Measurements from ENCODE around the gene ABL1.
"Not testable (repeated sequence)": the region's sequence is repeated elsewhere in the genome, so short reads cannot be mapped to it uniquely, and the experiment has no call there.

ABL1 gene

DNA sequence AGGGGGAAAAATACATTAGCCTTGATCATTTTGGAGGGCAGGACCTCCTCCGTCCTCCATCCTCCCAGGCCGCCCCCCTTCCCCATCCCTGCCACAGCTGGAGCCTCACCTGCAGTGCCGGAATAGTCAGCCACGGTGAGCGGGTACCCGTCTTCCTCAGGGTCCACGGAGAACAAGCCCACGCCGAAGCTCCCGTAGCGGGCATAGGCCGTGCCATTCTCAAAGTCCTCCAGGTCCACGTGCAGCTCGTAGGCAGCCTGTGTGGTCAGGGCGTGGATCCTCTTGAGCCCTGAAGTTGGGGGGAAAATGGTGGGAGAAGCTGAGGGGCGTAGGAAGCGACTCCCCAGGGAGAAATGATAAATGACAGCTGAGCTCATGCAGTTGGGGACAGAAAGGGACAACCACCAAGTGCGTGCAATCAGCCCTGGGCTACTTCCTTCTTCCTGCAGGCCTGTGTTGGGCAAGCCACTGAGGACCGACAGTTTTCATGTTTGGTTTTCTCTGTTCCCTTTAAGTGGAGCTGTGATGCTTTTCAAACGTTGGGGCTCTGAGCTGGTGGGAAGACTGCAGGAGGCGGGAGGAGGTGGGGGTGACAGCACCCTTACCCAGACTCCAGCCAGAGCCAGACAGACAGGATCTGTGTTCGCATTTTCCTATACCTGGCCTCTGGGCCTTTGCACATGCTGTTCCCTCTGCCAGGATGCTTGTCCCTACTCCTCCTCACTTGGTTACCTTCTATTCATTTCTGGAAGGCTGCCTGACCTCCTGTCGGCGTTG is 70.3 kb downstream of the ABL1 start:
- DNase-seq: no peak

DNA sequence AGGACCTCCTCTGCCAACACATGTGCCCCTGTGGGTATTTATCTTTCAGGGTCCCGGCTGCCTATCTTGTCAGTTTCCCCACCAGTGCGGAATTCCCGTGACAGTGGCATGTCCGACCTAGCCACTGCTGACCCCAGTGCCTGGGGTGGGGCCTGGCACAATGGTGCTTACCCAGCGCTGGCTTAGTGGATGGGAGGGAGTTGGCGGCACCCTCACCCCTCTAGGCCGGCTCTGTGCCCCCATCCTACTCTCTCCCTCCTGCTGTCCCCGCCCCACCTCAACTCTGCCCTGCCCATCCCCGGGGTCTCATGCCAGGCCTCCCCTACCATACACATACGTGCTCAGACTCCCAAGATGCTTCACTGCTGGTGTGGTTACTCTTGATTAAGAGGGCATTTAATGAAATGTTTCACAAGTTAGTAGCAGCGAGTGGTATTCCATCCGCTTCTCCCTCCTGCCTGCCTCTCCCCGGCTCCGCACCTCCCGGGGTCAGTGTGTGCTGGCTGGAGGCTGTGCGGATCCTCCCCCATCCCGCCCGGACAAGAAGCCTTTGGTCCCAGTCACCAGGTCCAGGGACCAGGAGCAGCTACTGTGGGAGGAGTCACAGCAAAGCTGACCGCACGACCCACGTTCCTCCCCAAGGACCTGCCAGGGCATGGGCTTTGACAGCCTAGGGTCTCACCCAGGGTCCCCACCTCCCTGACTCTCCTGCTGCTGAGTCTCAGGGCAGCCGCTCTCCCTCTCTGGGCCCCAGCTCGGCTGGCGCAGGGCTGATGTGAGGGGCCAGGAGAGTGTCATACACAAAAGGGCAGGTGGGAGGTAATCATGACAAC is 71.1 kb downstream of the ABL1 start:
- DNase-seq: no peak

DNA sequence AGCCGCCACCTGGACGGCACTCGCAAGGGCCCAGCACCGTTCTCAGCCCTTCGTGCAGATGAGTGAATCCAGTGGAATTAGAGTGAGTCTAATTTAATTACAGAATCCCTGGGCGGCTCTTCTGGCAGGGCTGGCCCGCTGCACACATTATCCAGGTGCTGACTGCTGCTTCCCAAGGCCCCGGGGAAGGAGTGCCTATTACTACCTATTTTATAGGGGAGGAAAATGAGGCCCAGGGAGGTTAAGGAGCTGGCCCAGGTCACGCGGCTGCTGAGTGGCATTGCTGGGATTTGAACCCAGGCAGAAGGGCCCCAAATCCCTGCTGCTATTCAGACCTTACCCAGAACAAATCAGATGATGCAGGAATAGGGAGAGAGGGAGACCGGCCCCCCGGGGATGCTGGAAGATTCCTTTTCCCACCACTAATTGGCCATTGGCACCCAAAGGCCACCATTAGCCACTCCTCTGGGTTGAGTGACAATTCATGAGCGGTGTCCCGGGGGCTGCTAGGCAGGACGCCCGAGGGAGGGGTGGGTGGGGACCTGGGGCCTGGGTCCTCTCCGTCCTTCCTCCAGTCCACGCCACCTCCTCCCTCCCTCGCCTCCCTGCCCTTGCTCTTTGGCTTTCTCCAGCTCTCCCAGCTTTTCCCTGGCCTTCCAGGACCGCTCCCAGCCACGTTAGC is 71.8 kb downstream of the ABL1 start:
- DNase-seq: no peak

DNA sequence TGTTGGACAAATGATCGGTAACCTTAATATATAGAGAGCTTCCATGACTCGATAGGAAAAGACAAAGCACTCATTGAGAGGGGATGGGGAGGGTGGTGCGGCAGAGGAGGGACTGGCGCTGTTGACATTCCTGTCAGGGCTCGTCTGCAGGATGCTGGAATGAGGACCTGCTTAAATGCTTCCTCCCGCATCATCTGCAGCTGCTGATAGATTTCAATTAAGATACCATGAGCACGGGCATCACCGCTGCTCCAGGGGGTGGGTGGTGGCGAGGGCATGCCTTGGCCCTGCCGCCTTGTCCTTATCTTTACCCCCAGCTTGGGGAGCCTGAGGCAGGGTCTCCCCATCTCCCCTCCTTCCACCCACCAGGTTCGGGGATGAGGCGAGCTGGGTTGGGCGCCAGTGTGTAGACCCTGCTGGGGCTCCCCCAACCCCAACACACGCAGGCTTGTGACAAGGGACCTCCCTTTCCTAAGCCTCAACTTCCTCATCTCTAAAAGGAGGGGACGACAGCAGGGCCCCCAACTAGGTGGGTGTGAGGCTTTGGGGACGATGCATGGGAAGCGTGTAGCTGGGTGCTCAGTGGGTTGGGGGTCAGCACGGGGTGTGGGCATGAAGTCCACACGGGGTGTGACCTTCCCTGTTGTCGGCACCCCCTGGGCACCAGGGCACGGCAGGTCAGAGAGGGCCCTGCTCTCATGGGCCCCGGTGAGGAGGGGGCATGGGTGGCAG is 73.3 kb downstream of the ABL1 start:
- no peak for DNase-seq

DNA sequence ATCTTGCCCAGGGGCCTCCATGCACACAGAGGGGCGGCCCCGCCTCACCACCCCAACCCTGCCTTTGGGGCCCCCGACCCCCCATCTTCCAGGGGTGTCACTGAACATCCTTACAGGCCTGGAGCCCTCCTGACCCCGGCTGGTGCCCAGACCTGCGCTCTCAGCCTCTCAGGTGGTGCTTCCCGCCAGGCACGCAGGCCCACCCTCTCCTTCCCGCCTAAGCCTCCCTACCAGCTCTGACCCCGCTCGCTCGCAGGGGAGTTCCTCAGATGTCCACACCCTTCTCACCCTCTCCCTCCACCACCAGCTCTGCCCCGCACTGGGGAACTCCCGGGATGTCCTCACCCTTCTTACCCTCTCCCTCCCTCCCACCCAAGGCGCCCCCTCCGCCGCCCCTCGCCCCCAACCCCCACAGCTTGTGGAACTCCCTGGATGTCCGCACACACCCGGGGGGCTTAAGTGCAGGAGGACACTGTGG is 73.9 kb downstream of the ABL1 start:
- DNase-seq: no peak

DNA sequence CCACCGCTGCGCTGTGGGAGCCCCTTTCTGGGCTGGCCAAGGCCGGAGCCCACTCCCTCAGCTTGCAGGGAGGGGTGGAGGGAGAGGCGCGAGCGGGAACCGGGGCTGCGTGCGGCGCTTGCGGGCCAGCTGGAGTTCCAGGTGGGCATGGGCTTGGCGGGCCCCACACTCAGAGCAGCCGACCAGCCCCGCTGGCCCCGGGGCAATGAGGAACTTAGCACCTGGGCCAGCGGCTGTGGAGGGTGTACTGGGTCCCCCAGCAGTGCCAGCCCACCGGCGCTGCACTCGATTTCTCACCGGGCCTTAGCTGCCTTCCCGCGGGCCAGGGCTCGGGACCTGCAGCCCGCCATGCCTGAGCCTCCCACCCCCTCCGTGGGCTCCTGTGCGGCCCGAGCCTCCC is 75.0 kb downstream of the ABL1 start:
- DNase-seq: not testable (repeated sequence)

DNA sequence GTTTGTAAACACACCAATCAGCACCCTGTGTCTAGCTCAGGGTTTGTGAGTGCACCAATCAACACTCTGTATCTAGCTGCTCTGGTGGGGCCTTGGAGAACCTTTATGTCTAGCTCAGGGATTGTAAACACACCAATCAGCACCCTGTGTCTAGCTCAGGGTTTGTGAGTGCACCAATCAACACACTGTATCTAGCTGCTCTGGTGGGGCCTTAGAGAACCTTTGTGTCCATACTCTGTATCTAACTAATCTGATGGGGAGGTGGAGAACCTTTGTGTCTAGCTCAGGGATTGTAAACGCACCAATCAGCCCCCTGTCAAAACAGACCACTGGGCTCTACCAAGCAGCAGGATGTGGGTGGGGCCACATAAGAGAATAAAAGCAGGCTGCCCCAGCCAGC is 75.6 kb downstream of the ABL1 start:
- DNase-seq: not testable (repeated sequence)

DNA sequence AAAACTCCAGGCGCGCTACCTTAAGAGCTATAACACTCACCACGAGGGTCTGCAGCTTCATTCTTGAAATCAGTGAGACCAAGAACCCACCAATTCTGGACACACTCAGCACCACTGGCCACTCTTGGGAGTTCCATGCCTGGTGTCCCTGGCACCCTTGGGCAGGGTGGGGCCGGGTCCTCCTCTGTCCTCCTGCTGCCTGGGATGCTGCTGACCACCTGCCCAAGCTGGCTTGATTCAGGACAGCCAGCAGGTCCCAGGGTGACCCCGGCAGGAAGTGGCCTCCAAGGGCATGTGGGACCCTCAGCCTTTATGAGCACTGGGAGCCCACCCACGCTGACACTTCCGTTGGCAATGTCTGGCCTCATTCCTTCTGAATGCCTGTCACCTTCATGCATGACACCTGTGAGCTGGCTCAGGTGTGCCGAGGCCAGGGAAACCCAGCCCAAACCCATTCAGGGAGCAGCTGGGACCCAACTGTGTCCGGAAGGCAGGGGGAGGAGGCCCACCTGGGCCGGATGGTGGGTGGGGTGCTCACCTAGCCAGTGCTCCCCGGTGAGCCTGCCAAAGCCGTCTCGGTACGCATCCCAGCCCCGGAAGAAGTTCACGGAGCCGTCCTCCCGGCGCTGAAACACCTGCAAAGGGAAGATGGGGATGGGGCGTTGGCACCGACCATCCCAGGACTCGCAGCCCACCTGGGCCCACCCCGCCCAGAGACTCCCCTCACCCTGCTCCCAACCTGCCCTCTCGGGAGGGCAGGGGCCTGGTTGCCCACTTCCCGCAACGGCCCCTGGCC is 76.4 kb downstream of the ABL1 start:
- DNase-seq: no peak

DNA sequence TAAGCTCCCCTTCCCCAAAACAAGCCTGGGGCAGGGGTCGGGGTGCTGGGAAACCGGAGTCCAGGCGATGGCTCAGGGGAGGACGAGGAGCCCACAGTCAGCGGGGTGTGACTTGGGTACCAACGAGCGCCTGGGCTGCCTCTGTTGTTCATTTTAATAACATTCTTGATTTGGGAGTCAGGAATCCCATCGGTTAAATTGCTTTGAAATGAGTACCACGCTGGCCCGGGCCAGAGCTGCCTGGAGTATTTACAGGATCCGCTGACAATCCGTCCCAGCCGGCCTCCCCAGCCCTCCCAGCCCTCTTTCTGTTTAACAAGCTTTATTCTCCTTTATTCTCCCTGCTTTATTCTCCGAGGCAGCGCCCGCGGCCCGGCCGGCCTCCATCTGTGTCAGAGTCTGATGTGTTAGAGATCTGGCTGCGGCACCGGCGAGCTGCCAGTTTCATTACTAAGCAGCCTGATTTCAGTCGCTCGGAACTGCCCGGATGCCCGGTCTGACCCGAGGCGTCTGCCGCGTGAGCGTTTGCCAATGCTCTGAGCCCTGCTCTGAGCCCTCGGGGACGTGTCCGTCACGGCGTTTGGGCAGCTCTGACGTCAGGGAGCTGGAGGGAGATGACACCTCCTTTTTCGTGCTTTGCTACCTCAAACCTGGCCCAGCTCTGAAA is 78.0 kb downstream of the ABL1 start:
- DNase-seq: no peak

DNA sequence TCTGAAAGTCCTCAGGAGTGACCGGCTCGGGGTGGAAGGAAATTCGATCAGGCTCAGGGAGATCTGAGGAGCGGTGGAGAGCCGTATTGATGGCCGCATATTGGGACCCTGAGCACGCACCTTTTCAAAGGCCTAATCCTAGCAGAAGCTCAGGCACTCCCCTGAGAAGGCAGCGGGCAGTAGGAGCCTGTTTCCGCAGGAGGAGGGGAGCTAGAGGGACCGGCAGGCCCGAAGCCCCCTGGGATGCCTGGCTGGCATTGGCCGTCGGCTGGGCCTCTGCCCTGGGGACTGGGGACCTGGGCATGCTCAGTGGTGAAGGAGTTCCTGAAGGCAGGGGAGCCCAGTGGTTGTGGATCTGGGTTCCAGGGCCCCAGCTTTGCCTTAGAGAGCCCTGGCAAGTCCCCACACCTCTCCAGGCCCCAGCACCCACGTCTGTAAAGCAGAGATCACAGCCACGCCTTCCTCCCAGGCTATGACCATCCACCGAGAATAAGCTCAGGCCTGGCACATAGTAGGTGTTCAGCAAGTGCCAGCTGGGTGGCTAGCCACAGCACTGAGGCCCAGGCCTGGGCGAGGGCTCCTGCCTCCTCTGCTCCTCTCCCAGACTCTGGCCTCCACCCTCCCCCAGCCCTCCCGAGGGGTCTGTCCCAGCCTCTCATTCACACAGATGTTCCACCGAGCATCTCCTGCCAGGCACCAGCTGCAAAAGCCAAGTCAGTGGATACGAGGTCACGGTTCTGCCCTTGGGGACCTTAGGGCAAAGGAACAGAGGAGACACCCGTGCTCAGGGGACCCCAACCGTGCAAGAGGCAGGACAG is 78.8 kb downstream of the ABL1 start:
- no peak for DNase-seq

DNA sequence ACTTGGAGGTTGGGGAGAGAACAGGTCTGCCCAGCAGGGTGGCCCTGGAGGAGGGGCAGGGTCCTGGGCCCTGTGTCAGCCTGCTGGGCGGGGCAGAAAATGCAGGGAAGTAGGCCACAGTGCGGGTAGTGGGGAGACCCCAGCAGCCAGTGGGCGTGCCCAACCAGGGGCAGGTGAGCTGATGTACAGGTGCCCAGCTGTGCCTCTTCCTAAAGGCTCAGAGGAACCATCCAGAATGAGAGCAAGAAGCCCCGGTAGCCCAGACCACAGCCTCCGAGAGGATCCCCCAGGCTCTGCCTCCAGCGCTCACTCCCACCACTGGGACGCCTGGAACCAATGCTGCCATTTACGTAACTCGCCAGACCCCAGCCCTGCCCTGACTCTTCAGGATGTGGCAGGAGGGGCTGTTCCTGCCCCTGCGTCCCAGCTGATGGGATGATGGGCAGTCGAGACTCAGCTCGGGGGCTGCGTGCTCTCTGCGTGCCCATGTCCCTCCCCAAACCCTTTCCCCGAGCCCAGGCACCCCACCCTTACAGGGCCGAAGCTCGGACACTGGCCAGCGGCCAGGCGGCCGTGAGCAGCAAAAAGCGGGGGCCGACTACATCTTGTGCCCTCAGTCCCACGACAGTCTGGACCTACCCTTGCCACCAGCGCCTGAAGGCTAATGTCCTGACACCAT is 79.5 kb downstream of the ABL1 start:
- DNase-seq: no peak

DNA sequence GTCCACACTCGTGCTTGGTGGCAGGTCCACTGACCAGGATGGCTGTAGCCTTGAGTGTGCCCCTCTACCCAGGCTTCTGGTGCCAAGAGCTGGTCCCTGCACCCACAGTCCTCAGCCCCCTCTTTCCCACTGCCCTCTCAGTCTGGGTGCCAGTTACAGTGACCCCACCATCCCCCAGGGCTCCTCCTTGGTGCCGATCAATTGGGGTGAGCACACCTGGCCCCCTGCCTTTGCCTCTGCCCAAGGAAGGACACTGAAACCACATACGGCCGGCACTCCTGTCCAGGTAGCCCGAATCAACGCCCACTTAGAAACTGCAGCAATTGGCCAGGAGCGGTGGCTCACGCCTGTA is 80.0 kb downstream of the ABL1 start:
- DNase-seq: no peak

DNA sequence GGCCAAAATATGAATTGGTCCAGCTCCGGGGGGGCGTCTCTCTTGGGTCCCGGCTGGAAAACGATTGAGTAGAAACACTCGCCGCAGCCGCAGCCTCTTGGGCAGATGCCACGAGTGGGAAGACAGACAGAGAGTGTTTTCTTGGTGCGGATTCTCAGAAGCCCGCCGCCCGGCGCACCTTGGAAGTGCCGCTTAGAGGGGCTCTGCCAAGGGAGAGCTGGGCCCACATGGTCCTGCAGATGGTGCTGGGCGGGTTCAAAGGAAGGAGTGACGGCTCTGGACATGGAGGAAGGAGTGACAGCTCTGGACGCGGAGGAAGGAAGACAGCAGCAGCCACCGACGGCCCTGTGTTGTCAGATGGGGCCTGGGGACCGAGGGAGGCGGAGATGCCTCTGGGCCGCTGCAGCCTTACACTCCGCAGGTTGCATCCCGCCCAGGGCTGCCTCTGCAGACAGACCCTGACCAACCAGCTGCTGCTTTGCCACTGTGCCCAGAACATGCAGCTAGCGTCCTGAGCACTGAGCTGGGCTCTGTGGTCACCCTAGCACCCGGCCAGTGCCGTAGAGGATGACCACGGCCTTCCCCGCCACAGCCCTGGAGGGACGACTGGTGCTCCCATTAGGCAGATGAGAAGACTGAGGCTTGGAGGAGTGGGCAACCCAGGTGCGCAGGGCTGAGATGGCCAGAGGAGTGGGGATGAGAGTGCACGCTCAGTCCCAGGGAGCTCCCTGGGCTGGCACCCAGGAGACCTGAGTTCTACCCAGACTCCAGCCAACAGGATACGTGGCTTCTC is 82.3 kb downstream of the ABL1 start:
- DNase-seq: no peak

DNA sequence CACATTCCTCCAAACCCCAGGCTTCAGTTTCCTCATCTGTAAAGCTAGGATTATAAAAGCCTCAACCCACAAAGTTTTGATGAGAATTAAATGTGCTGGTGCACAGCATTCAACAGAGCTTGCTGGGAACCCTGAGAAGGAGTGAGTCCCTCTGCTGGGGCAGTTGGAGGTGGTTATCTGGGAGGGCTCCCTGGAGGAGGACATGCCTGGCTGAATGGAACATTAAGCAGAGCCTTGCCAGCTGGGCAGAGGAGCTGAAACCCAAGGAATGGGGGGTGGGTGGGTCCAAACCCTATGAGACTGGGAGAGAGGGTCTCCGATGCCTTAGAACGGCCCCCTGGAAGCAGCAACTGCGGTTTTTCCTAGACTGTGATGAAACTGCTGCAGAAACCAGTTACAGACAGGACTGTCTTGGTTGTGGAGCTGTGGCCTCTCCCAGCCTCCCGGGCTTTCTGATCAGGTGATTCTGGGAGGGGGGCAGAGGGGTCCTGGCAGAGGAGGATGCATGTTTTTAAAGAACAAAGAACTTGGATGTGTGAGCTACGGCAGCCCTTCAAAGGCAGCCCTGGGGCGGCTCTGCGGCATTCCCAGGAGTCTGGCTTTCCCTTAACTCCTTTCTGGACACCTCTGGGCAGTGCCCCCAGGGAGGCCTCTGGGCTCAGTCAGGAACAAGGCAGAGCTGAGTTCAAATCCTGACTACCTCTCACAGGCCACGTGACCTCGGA is 83.2 kb downstream of the ABL1 start:
- DNase-seq: no peak

DNA sequence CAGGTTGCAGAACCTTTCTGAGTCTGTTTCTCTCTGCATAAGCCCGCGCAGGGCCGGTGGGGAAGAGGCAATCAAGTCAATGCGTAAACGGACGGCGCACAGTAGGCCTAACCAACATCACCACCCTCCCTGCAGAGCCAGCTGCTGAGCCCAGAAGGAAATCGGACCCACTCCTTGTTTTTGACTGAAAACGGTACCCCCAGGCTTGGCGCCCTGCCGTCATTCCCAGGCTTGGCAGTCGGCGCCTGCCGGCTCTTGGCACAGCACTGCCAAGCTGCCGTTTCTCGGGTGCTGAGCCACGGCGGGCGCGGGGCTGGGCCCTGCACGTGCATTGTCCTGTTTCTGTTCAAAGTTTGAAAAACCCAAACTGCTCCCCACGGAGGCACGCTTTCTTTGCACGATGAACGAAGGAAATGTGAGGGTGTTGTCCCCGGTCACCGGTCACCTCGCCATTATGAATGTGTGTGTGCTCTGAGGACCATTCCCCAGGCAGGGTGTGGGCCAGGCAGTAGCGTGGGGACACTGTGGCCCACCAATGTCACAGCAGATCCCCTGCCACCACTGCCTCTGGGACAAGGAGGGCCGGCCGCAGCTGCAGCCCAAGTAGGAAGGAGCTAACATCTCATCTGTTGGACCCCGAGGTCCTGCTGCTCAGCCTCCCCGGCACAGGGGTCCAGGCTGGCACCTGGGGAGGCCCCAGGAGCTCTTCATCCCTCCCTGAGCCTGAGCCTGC is 83.9 kb downstream of the ABL1 start:
- DNase-seq: no peak

DNA sequence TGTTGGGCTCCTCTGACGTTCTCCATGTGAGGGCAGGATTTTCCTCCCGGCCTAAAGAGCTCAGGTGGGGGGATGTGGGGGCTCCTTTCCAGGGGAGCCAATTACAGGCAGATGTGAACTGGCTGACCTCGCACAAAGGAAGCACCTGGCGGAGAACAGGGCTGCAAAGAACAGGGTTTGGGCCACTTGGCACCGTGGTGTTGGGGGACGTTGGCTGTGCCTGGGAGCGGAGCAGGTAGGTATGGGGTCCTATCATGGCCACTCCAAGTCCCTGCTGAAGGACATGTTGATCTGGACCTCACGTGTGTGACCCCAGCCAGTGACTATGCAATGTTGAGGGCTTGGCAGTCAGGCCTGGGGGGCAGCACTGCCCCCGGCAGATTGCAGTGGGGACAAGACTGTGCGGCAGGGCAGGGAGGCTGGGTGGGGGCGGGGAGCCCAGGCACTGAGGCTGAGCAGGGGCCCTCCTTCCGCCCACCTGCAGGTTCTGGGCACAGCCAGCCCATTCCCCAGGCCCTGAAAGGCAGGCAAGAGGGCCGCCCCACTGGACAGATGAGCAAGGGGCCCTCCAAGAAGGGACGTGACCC is 84.6 kb downstream of the ABL1 start:
- DNase-seq: no peak

DNA sequence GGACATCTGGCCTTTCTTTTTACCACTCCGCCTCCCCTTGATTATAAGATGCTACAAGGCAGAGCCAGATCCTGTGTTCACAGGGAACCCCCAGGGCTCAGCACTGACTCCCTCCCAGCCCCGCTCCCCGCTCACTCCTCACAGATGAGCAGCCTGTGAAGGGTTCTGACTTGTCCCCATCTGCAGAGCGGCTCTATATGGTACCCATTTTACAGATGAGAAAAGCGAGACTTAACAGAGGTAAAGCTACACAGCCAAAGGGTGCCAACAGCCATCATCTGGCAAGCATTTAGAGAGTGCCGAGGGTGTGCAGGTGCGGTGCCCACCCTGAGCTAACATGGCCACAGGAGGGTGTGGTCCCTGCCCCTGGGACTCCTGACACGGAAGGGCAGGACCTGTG is 85.2 kb downstream of the ABL1 start:
- DNase-seq: no peak
